Kidney tubule cell (primary cell): ENCODE results near the gene CYP4V2.
A peak's percentile ranks its signal among the peaks of the same experiment; 100 is the strongest.
"Not testable (repeated sequence)": the region's sequence is repeated elsewhere in the genome, so short reads cannot be mapped to it uniquely, and the experiment has no call there.

Experiments used
- DNase-seq: peaks from one replicate; pipeline ENCODE4 v3.0.0-alpha.2; 2018; ENCODE audit warnings: low spot score

Gene CYP4V2

GRCh38 chr4:186228514-186228894 is 37.1 kb downstream of the CYP4V2 start:
- DNase-seq = no peak

- DNase-seq = no peak
These were observed 43.0 kb downstream of the CYP4V2 start for GRCh38 chr4:186234367-186234766.

- DNase-seq = no peak
These were observed 44.8 kb downstream of the CYP4V2 start for GRCh38 chr4:186236126-186236525.

GRCh38 chr4:186240452-186240847 is 49.1 kb downstream of the CYP4V2 start:
- no peak for DNase-seq

GRCh38 chr4:186240848-186241491 is 49.6 kb downstream of the CYP4V2 start:
- DNase-seq = no peak

GRCh38 chr4:186241616-186242015 is 50.2 kb downstream of the CYP4V2 start:
- no peak for DNase-seq

- DNase-seq = not testable (repeated sequence)
These were observed 50.7 kb downstream of the CYP4V2 start for GRCh38 chr4:186242031-186242430.

GRCh38 chr4:186243331-186243730 is 52.0 kb downstream of the CYP4V2 start:
- DNase-seq = no peak

- DNase-seq = no peak
These were observed 53.5 kb downstream of the CYP4V2 start for GRCh38 chr4:186244835-186245234.

- not testable (repeated sequence) for DNase-seq
These were observed 55.8 kb downstream of the CYP4V2 start for GRCh38 chr4:186247062-186247752.

- no peak for DNase-seq
These were observed 57.3 kb downstream of the CYP4V2 start for GRCh38 chr4:186248643-186249042.

- no peak for DNase-seq
These were observed 58.7 kb downstream of the CYP4V2 start for GRCh38 chr4:186249785-186250754.

- DNase-seq = no peak
These were observed 59.4 kb downstream of the CYP4V2 start for GRCh38 chr4:186250760-186251159.

- DNase-seq = no peak
These were observed 63.8 kb downstream of the CYP4V2 start for GRCh38 chr4:186255122-186255521.

- DNase-seq = no peak
These were observed 66.9 kb downstream of the CYP4V2 start for GRCh38 chr4:186258216-186258811.

- peak; percentile 68 for DNase-seq
These were observed 68.7 kb downstream of the CYP4V2 start for GRCh38 chr4:186260117-186260503.
